ENCODE measurements around the gene OSR1.
"Not testable (repeated sequence)": the region's sequence is repeated elsewhere in the genome, so short reads cannot be mapped to it uniquely, and the experiment has no call there.

OSR1 gene

GRCh38 chr2:19331450-19331849 is 27.0 kb downstream of the OSR1 start:
- no peak for DNase-seq (ENCODE audit: low read depth)

DNA sequence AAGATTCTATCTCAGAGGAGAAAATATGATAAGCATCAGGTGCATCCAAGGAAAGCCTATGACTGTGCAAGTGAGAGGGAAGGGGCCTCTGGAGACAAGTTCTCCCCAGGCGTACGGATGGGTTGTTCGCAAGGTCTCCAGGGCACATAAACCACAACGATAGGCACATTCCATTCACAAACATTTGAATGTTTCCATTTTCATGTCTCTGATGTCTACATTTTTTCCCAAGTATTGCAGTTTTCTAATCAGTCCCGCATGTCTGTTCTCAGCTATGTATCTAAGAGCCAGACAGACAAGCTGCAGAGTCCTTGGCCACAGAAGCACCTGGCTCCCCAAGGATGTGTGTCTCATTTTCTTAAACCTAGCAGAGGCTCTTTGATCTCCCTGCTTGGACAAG is 28.0 kb downstream of the OSR1 start:
- no peak for DNase-seq (ENCODE audit: low read depth)

DNA sequence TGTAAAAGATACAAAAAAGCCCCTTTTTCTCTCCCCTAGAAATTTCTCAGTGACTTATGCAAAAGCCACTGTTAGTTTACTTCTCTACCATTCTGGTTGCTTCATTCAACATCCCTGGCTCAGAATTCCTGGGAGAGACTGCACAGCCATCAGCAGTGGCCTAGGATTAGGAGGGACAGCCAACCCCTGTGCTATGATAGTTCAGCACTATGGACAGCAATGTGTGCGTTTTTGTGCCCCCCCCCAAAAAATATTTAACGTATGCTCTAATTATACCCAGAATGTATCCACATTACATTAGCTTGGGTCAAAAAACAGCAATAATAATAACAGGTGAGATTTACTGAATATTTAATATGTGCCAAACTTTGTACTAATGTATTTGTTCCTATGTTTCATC is 29.0 kb downstream of the OSR1 start:
- no peak for DNase-seq (ENCODE audit: low read depth)

- DNase-seq (ENCODE audit: low read depth): no peak
Observed at GRCh38 chr2:19327496-19327895, 30.9 kb downstream of the OSR1 start.

DNA sequence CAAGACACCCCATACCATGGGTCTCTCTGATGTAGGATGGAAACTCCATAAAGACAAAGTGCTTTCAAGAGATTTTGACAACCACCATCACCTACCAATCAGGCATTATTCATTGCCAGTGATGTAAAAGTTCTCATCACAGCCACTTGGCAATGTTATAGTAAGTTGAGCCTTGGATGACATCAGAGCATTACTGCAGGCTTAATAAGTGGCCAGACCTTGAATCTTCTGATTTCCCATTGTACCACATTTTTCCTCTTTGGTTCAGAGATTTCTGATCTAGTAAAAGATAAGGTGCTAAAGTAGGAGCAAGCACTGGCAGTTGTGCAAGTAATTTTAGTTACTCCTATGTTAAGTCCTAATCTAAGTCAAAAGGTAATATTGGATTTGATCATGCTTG is 36.5 kb downstream of the OSR1 start:
- DNase-seq (ENCODE audit: low read depth): no peak

DNA sequence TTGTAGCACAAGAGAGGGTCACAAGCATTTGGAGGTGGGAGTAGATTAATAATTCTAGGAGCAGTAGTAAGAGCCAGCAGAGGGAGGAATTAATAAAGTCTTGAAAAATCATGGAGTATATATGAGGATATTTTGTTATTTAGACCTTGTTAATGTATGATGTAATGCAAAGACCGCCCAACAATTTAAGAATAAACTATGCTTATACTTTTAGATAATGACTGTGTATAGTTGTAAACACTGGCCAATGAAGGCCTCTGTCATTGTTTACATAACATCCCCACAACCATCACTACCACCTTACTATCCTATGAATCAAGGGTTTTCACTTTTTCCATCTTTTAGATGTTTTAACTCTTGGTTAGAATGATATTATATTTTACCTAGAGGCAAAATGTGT is 37.6 kb downstream of the OSR1 start:
- DNase-seq (ENCODE audit: low read depth): no peak

- no peak for DNase-seq (ENCODE audit: low read depth)
Observed at GRCh38 chr2:19319698-19320097, 38.7 kb downstream of the OSR1 start.

DNA sequence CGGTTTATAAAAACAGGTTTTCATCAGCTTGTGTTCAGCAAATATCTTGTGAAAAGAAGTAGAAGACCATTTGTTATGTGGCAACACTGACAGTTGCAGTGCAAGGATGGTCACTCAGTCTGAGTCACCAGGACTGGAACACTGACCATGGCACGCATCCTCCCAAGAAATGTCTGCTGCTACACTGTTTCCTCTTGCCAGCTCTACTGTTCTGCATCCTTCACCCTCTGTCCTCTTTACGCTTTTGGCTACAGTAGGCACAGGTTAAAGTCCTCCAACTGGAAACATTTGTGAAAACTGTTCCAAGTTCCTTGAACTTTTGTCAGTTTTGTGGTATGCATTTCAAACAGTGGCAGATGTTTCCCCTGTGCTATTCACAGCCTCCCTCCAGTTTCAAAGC is 39.4 kb downstream of the OSR1 start:
- DNase-seq (ENCODE audit: low read depth): no peak

- no peak for DNase-seq (ENCODE audit: low read depth)
Observed at GRCh38 chr2:19313553-19313952, 44.9 kb downstream of the OSR1 start.

DNA sequence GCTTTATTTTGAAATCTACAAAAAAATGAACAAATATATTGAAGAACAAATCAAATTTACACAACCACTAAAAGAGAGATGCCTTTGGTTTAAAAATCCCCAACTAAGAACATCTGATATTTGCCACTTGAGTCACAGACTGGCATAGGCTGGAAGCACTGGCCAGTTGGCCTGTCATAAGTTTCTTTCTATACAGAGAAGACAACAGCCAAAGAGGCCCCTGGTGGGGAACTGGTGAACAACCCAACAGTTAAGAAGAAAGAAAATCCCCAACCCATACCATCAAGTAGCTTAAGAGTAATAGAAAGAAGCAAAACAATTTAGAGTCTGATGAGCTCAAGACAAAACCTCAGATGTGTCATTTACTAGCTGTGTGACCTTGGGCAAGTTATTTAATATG is 45.5 kb downstream of the OSR1 start:
- no peak for DNase-seq (ENCODE audit: low read depth)

GRCh38 chr2:19306065-19306464 is 52.4 kb downstream of the OSR1 start:
- not testable (repeated sequence) for DNase-seq (ENCODE audit: low read depth)

- DNase-seq (ENCODE audit: low read depth): not testable (repeated sequence)
Observed at GRCh38 chr2:19305400-19306055, 52.9 kb downstream of the OSR1 start.

- DNase-seq (ENCODE audit: low read depth): no peak
Observed at GRCh38 chr2:19301706-19302105, 56.7 kb downstream of the OSR1 start.
